ENCODE data around the gene SCCPDH.

The SCCPDH gene

DNA sequence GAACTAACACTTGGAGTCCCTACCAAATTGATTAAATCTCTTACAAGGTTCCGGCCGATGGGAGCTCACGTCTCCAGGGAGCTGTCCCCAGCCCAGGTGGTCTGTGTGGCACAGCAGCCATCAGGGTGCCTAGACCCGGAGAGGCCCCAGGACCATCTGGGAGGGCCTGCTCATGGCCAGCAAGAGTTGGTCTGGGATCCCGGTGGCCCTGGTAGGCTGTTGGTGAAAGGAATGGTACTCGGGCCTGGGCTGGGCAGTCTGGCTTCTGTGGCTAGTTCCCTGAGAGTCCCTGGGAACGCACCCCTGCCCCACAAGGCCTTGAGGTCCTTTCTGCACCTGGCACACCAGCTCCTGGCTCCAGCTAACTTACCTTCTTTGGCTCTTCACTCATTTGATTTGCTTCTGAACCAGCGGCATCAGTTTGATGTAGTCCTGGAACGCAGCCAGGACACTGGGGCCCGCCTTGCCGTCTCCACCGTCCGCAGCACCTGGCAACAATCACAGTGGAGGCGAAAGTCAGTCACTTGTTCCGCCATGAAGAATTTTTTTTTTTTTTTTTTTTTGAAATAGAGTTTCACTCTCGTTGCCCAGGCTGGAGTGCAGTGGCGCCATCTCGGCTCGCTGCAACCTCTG lies 62.5 kb downstream of the SCCPDH start:
- DNase-seq, result no peak

GRCh38 chr1:246787781-246788513 lies 63.7 kb downstream of the SCCPDH start:
- no peak for DNase-seq

GRCh38 chr1:246788895-246789338 lies 64.7 kb downstream of the SCCPDH start:
- DNase-seq, result no peak

- DNase-seq, result no peak
Observed at GRCh38 chr1:246789454-246790339, 65.5 kb downstream of the SCCPDH start.

GRCh38 chr1:246790364-246790763 lies 66.2 kb downstream of the SCCPDH start:
- no peak for DNase-seq

DNA sequence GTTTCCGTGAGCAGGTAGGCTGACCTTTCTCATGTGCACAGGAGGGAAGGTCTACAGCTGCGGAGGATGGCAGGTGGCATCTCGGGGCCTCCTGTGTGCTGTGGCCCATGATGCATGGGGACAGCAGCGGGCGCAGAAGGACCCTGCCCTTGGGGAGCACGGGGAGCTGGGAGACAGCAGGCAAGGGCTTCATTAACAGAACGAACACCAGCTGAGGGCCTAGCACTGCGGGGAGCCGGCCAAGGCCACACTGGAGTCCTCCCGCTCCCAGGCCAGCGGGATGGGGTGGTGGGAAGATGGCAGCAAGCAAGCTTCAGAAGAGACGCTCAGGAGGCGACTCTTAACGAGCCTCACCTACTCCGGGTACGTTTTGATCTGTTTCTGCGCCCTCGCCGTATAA lies 66.6 kb downstream of the SCCPDH start:
- no peak for DNase-seq

DNA sequence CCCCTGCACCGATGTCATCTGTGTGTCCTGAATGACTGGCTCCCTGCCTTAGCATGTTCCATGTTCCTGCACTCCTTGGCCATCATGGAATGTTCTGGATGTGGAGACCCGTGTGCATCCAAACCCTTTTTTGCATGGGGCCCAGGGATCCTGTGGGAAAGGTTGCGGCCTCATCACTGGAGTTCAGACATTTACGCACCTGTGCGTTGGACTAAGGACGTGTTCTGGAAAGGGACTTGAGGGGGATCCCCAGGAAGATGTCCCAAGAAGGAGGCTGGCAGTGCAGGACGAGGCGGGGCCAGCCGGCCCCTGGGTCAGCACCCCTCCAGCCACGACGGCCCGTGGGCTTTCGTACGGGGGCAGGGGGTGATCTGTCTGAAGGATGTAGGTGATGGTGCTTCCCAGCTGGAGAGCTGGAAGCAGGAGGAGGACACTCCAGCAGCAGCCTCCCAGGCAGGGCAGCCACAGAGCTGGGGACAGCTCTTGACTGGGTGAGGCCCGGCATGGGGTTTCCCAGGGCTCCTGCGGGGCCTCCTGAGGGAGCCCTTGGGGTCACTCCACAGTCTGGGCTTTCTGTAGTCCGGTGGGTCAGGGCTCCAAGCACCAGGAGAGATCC lies 67.2 kb downstream of the SCCPDH start:
- DNase-seq, result no peak

DNA sequence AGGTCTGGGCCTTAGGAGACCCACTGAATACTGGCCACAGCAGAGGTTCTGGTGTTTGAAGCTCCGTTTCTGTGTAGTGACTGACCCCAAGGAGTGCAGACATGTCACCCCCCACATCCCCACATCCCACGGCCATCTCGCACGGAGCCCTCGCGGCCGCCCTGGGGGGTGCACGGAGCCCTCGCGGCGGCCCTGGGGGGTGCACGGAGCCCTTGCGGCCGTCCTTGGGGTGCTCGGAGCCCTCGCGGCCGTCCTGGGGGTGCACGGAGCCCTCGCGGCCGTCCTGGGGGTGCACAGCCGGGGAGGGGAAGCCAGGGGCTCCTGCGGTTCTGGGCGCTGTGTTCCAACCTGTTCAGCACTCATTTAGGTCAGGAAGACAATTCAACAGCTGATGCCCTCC lies 68.4 kb downstream of the SCCPDH start:
- no peak for DNase-seq

DNA sequence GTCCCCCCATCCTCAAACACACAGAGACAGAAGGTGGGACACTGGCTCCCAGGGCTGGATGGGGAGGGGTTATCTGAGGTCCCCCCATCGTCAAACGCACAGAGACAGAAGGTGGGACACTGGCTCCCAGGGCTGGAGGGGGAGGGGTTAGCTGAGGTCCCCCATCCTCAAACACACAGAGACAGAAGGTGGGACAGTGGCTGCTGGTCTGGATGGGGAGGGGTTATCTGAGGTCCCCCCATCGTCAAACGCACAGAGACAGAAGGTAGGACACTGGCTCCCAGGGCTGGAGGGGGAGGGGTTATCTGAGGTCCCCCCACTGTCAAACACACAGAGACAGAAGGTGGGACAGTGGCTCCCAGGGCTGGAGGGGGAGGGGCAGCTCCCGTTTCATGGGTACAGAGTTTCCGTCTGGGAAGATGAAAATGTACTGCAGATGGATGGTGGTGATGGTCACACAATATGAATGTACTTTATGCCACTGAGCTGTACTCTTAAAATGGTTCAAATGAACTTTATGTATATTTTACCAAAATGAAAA lies 69.2 kb downstream of the SCCPDH start:
- DNase-seq, result no peak

- DNase-seq, result no peak
Observed at GRCh38 chr1:246794048-246794827, 70.0 kb downstream of the SCCPDH start.

- no peak for DNase-seq
Observed at GRCh38 chr1:246794828-246795671, 70.8 kb downstream of the SCCPDH start.

- no peak for DNase-seq
Observed at GRCh38 chr1:246795906-246796694, 71.9 kb downstream of the SCCPDH start.

DNA sequence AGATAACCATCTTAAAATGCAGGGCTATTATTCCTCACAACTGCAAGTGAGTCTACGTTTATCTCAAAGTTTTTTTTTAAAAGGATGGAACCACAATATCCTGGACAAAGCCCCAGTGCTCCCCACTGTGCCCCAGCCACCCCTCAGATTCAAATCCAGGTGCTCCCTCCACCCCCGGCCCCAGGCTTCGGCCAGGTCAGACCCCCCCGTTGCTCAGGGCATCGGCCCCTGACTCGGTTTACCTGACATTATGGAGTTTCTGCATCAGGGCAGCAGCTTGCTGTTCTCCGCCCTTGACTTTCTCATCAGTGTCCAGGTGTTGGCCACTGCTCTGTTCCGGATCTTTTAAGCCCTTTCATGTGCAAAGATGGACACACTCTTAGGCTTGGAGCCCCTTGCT lies 72.9 kb downstream of the SCCPDH start:
- DNase-seq, result no peak

DNA sequence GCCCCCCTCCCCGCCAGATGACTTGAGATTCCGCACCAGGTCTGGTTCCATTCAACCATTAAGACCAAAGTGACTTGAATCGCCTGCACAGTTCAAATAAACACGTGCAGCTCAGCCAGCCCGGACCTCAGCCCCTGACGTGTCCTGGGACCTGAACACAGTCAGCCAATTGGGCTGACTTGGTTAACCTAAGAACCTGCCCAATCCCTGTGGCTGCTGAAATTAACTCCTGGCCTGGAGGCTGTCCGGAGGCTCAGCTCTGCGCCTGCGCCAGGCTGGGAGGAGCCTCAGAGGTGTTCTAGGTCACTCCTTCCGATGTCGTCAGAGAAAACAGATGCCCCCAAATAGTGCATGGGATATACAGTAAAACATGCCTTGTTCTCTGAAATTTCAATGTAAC lies 73.4 kb downstream of the SCCPDH start:
- DNase-seq, result no peak

GRCh38 chr1:246798107-246798506 lies 73.9 kb downstream of the SCCPDH start:
- no peak for DNase-seq

GRCh38 chr1:246798606-246799496 lies 74.6 kb downstream of the SCCPDH start:
- DNase-seq, result no peak

- no peak for DNase-seq
Observed at GRCh38 chr1:246800356-246800755, 76.1 kb downstream of the SCCPDH start.

DNA sequence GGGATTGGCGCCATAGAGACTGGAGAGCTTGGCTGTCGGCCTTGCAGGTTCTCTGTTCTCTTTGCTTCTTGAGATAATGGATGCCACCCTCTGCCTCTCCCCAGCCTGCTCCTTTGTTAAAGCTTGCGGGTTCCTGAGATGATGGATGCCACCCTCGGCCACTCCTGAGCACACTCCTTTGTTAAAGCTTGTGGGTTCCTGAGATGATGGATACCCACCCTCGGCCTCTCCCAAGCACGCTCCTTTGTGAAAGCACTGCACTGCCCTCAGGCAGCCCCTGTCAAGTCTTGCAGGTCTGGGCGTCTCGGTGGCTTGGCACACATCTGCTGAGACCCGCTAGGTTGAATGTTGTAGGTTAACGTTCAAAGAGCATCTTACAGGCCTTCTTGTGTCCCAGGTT lies 76.5 kb downstream of the SCCPDH start:
- DNase-seq, result no peak

Measured in CD4-positive, alpha-beta T cell treated with Interleukin-4 for 4 hours (primary cell).